Mucosa of gallbladder (tissue), 1 donor: ENCODE measurements around the gene MYO5C. TPM values are rescaled to one million over a fixed set of nuclear protein-coding genes. Genes with fewer than 3 reads are reported as not detected.
"Not testable (repeated sequence)": the region's sequence is repeated elsewhere in the genome, so short reads cannot be mapped to it uniquely, and the experiment has no call there.

Experiments
- DNase-seq: peaks from one replicate; pipeline ENCODE4 v3.0.0-alpha.2; 2020; ENCODE audit warnings: low spot score
- total RNA-seq: library from RNA; stranded (reverse); gene quantifications from one replicate; pipeline ENCODE4 v1.2.1, GENCODE V29; 2021
- donor health status: DM: no; HTN: no; CAD: no.

MYO5C gene
- total RNA-seq, 1 donor from 2014 or later: 40.1 TPM

DNA sequence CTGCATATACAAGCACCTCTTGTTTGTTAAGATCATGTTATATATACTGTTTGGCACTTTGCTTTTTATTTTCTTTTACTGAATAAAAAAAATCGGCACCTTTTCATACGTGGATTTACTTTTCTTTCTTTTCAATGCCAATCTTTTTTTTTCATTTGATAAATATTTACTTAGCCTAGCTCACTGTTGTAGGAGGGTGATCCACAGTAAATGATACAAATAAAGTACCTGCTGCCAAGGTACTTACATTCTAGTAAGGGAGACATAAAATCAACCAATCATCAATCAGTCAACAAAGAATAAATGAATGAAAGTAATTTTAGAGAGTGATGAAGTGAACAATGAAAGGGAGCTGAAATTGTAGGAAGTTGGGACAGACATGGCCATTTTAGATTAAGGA, 122.7 kb downstream of the MYO5C start:
- DNase-seq: no peak

DNA sequence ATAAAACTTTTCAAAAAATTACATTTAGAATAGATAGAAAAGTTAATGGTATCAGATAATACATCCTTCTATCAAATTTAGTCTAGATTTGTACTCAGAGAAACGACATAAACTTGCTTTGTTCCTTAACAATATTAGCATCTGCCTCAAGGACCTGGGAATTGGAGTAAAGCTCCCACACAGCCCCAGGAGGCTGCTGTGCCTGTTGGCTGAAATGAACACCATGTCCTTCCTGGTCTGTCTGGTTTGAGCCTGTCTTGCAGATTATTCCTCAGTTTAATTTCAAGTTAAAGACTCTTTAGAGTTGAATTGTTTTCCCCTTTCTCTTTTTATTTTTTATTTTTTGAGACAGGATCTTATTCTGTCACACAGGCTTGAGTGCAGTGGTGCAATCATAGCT, 123.8 kb downstream of the MYO5C start:
- DNase-seq: no peak

DNA sequence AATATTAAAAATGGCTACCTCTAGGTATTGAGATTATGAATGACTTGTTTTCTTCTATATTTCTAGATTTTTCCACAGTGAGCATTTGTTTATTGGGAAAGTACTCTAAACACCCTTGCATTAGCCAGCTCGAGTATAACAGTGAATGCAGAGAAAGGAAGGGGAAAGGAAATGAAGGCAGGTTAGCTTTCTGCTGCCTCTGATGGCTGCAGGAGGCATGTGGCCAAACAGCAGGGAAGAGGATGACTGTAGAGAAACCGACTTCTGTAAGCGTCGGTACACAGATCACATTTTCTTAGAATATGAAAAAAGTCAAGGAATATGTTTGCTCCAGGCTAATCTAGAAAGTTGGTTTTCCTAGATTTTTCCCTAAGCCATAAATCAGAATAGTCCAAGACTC, 124.2 kb downstream of the MYO5C start:
- DNase-seq: no peak

DNA sequence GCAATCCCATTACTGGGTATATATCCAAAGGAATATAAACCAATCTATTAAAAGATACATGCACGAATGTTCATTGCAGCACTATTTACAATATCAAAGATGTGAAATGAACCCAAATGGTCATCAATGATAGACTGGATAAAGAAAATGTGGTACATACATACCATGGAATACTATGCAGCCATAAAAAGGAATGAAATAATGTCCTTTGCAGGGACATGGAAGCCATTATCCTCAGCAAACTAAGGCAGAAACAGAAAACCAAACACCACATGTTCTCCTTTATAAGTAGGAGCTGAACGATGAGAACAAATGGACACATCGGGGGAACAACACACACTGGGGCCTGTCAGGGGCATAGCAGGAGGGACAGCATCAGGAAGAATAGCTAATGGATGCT, 125.4 kb downstream of the MYO5C start:
- not testable (repeated sequence) for DNase-seq

DNA sequence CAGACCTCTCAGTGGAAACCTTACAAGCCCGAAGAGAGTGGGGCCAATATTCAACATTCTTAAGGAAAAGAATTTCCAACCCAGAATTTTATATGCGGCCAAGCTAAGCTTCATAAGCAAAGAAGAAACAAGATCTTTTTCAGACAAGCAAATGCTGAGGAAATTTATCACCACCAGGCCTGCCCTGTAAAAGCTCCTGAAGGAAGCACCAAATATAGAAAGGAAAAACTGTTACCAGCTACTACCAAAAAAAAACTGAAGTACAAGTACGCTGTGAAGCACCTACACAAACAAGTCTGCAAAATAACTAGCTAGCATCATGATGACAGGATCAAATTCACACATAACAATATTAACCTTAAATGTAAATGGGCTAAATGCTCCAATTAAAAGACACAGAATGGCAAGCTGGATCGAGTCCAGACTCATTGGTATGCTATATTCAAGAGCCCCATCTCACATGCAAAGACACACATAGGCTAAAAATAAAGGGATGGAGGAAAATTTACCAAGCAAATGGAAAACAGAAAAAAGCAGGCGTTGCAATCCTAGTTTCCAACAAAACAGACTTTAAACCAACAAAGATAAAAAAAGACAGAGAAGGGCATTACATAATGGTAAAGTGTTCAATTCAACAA, 130.0 kb downstream of the MYO5C start:
- DNase-seq: not testable (repeated sequence)

DNA sequence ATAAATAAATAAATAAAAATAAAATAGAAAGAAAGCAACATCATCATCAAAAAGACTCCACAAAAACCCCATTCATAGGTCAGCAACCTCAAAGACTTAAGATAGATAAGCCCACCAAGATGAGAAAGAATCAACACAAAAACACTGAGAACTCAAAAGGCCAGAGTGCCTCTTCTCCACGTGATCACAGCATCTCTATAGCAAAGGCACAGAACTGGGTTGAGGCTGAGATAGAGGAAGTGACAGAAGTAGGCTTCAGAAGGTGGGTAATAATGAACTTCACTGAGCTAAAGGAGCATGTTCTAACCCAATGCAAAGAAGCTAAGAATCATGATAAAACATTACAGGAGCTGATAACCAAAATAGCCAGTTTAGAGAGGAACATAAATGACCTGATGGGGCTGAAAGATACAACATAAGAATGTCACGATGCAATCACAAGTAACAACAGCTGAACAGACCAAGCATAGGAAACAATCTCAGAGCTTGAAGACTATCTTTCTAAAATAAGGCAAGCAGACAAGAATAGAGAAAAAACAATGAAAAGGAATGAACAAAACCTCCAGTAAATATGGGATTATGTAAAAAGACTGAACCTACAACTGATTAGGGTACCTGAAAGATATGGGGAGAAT, 130.9 kb downstream of the MYO5C start:
- DNase-seq: no peak

DNA sequence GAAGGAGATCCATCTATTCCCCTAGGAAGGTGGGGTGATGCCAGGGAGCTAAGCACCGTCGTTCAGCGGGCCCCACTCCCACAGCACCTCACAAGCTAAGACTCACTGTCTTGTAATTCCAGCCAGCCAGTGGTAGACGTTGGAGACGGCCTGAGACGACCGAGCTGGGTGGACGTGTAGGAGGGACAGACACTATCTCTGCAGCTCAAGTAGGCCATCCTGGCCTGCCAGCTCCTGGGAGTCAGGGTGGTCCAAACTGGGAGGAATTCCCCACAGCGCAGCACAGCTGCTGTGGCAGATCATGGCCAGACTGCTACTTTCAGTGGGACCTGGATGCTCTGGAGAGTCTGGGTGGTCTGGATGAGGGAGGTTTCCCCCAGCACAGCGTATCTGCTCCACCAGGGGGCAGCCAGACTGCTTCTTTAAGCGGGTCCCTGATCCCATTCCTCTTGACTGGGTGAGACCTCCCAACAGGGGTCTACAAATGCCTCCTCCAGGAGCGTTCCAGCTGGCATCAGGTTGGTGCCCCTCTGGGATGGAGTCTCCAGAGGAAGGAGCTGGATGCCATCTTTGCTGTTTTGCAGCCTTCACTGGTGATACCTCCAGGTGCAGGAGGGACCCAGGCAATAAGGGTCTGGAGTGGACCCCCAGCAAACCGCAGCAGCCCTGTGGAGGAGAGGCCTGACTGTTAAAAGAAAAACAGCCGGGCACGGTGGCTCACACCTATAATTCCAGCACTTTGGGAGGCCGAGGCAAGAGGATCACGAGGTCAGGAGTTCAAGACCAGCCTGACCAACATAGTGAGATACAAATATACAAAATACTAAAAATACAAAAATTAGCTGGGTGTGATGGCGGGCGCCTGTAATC, 132.0 kb downstream of the MYO5C start:
- DNase-seq: no peak

DNA sequence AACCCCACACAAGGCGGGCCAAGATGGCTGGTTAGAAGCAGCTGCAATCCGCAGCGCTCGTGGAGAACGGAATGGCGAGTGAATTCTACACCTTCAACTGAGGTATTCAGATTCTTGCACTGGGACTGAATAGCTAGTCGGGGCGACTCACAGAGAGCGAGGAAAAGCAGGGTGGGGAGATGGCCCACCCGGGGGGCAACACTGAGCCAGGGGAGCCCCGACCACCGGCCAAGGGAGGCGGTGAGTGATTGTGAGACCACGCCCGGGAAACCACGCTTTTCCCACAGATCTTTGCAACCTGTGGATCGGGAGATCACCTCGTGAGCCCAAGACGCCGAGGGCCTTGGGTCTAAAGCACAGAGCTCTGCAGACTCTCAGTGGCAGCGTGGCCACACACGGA, 132.7 kb downstream of the MYO5C start:
- no peak for DNase-seq

DNA sequence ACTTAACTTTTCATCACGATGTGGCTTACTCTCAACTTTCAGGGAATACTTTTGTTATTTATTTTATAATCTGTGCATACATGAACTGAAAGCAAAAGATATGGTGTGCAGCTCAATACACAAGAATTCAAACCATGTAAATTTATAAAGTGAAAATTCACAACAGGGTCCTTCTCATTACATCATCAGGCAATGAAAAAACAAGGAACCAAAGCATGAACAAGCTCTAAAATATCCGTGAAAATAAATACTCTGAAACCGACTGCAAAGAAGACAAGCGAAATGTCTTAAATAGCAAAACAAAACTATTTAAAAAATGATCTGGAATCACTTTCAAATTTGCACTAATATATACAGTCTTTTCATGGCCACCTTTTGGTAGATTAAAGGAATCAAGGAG, 133.3 kb downstream of the MYO5C start:
- DNase-seq: no peak

DNA sequence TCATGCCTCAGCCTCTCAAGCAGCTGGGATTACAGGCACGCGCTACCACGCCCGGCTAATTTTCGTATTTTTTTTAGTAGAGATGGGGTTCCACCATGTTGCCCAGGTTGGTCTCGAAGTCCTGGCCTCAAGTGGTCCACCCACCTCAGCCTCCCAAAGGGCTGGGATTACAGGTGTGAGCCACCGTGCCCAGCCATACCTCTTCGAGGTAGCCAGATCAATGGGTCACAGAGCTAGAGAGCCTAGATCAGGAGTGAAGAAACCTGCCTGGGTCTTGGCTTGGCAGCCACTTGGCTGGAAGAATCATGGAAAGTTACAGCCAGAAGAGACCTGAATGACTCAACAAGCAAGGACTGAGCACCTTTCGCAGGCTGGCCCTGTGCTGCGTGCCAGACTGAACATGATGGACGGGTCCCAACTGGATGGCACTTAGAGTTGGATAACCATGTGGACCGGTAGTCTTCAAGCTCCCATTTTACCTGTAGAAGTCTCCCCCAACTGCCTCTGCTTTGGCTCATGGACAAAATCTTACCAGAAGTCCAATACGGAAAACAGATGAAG, 134.1 kb downstream of the MYO5C start:
- no peak for DNase-seq

DNA sequence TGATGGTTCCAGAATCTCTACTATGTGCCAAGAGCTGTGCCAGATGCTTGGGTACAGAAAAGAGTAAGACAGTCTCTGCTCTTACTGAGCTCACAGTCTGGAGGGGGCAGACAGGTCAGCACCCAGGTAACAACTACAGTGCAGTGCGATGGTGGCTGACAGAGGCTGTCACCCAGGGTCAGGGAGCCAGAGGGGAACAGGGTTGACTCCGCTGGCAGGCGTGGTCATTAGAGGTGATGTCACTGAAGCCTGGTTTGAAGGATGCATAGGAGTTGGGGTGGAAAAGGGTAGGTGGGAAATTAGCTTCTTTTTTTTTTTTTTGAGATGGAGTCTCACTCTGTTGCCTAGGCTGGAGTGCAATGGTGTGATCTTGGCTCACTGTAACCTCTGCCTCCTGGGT, 136.0 kb downstream of the MYO5C start:
- DNase-seq: no peak

DNA sequence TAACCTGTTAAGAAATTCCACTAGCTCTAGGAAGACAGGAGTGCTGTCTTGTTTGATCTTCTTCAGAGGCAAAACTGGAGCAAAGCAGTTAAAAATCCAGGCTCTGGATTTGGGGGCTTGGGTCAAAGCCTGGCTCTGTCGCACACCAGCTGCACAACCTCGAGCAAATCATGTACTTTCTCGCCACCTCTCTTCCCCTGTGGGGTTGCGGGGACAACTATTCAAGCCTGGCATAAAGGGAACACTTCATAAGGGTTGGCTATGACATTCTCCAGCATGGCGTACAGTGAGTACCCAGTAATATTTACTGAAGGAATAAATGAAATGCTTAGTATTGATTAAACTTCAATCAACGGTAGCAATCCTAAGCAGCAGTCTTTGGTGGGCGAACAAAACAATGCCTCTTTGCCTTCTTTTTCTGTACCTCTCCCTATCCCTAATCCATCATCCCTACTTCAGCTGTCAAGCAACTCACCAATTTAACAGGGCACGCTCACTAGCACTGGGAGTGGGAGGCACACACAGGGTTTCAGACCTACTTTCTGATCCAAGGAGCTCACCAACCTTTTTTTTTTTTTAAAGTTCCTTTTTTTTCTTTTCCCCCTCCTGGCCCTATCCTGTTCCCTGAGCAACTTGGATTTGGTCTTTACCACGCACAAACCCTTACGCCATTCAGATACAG, 137.4 kb downstream of the MYO5C start:
- no peak for DNase-seq

DNA sequence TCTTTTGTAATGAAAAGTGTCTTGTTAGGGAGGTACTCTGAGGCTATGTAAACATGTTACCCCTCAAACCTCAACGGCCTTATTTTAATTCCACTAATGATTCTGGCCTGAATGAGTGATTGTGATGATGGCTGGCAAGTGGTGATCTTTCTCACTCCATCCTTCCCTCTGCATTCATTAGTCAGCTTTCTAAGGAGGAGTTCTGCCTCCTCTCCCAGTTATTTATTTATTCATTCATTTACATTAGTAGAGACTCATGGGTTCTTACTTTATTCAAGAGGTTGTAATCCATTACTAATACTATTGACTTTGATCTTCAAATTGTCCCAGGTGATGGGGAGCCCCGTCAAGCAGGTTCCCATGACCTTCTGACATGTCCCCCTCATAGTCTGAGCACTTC, 139.7 kb downstream of the MYO5C start:
- DNase-seq: no peak

DNA sequence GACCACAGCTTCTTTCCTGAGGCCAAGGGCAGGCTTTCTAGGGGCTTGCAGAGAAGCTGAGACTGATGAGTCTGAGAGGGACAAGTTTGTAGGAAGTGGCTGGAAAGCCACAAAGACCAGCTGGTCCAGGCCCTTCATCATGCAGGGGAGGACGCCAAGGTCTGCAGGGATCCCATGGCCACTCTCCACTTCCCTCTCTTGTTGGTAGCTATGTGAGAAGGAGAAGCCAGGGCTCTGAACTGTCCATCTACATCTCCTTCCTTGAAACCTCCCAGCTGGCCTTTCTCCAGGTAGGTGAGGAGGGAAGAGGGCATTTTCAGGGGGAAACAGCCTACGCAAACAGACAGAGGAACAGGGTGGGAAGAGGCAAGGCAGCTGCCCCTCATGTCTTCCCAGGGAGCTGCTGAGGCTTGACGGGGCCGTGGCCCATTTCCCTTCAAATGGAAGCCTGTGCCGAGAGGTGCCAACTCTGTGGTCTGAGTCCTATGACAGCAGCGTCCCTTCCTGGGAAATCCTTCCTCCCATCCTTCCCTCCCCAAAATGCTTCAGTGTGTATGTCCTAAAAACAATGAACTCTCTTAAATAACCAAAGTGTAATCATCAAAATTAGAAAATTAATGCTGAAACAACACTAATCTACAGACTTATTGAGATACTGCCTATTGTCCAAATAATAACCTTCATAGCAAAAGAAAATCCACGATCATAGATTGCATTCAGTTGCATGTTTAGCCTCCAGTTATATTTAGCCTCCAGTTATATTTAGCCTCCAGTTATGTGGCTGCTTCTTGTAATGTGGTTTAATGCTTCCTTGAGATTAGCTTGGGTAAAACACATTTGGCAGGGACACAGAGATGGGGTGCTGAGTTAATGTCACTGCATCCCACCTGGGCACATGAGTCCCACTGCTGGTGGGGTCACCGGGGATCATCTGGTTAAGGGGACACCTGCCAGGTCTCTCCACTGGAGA, 140.4 kb downstream of the MYO5C start:
- DNase-seq: no peak

DNA sequence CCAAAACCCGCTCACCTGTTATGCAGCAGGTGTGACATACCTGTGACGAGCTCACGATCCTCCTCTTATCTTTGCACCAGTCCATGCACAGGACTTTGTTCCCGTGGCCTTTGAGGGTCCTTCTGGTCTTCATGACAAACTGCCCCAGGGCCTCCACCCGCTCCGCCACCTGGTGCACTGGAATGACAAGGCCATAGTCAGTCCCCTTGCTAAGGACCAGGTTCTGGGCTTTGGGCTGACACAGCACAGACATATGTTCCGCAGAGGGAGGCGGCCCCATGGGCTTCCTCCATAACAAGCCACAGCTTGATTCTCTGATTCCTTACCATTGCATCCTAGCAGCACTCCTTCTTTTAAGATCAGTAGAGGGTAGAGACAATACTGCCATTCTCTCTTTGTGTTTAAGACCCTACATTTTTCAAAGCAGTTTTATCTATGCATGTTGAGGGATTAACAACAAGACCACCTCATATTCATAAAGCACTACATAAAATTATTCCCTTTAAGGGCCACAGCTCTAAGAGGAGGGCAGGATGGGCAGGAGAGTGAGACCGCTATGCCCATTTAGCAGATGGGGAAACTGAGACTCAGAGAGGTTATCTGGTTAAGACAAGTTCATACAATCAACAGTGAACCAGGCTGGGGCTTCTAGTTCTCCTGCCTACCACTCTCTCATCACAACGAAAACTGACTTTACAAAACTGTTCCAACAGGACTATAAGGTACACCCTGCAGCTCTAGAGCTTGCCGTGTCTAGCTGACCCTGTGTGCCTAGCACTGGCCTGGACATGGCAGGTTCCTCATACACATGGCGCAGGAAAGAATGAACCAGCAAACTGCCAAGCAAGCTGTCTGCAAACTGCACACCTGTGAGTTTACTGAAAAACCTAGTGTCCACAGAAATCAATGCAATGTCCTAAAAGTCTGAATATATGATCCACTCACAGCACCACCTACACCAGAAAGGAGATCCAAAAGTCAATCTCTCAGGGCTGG, 141.4 kb downstream of the MYO5C start:
- DNase-seq: no peak

DNA sequence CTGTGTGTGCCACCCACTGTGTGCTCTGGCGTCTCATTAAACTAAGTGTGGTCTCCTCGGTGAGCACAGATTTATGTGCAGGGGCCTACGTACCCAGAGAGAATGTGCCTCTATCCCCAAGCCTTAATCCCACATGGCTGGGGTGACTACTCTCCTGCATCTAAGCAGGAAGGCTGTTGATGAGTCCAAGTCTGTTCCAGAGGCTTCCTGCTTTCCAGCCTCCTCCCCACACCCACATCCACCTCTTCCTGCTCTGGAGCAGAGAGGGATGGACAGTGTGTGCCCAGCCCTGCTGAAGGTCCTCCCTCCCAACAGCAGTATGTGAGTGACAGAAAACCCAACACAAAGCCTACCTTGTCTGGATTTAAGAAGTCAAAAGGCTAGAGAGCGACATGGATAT, 144.3 kb downstream of the MYO5C start:
- DNase-seq: no peak

DNA sequence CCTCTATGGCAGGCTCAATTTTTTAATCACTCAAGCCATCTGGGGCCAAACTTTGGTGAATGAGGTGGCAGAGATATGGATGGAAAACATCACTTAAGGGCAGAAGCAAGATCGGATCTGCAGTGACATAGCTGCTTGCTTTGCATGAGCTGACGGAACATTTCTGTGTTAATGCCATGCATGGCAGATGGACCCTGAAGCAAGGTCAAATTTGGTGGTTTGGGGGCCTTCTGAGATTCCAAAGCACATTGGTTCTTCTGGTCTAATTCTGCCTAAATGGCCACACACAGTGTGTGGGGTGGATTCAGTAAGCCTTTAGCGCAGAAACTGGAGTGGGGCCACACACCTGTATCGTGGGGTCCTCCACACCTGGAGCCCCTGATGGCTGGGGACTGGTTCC, 144.7 kb downstream of the MYO5C start:
- DNase-seq: no peak

DNA sequence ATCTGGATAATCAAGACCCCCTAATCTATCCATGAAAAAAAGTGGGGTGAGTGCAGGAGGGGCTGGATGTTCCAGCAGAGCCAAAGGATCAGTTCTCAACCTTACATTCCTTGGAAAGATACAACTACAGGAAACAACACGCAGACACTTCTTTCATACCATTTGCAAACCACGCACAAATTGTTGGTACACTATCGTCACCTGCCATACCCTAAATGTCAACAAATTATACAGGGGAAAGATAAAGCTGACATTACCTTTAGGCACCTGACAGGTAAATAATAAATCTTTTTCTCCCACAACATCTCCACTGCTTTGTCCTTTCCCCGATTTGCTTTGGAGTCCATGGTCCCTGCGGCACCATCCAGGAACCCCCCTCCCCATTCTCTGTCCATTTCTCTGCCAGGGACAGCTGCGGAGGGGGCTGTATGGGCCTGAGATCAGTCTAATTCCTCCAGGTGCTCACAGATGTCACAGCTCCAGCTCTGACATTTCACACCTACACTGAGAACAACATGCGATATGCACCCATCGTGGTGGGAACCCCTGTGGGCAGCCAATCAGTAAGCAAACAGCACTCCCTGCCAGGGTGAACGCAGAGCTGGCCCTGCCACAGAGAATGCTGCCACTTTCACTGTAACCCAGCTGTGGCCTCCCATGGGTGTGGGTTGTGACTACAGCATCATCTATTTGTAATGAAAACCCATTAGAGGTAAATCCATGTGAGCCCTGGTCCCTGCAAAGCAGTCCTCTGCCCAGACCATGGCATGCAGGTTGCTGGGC, 145.4 kb downstream of the MYO5C start:
- DNase-seq: no peak

DNA sequence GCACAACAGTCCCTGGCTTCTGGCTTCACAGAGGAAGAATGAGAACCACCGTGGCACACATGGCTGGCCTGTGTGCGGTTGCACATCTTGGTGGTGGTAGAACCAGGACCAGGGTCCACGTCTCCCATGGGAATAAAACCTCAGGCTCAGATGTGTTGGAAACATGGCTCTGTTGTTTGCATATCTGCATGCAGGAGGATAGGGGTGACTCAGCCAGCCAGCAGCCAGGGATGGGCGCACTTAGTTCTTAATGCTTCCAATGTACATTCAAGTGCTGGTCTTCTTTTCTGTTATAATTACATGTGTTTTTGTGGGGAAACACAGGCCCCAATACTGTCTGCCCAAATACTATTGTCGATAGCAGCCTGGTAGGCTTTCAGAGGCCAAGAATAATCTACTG, 147.2 kb downstream of the MYO5C start:
- DNase-seq: no peak
